T-helper 2 cell treated with Interferon-gamma antibody and Interleukin-4, amounts not matched to agents 100 ng/mL and 5 ng/mL, for 36 hours (primary cell): Measurements from ENCODE around the gene CDH4. TPM values are rescaled to one million over a fixed set of nuclear protein-coding genes. Genes with fewer than 3 reads are reported as not detected.

Experiments
- intact Hi-C: fragments of 100-400 bp; cut with micrococcal nuclease; formaldehyde crosslinking; loops from one replicate; pipeline ENCODE4 v1.15.1; 2023
- total RNA-seq: library from RNA; stranded (reverse); gene quantifications from 2 replicates; pipeline ENCODE4 v1.2.3, GENCODE V29; 2022

The CDH4 gene
- total RNA-seq, 1 donor from 2014 or later = not detected

DNA sequence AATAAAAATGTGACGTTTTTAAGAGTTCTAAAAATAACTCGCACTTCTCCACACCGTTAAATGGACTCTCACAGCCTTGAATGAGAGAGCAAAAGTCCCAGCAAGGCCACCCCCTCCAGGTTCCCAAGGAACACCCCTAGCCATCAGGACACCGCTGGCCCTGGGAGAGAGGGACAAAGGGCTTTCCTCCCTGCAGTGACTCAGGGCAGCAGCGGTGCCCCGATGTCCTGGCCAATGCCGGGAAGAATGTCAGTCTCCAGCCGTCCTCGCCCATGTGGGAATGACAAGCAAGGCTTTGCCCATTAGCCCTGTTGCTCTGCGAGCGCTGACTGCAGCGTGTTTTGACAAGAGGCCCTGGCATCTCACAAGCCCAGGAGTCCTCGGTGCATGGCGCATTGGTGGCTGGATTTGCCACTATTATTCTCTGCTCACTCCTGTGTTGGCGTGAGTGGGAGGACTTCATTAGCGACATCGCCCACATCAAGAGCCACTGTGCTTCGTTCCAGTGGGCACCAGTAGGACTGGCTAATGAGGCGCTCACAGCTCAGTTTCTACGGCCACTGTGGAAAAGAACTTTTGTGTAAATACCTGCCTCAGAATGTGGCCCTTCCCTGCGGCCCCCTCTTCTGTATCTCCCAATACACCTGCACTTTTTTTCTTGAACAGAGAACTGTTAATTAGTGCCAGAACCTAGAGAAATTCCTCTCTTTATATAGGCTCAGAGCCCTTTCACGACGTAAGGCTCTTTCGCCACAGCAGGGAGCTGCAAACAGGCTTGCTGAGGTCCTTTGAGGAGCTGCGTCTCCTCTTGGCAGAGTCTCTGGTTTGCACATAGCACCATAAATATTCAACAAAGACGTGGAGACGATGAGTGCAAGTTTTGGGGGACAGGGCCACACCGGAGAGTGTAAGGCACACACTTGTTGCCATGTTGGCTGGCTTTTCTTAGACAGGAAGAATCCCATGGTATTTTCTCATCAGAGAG lies 477.0 kb downstream of the CDH4 start:
- intact Hi-C loops = no loop called here

DNA sequence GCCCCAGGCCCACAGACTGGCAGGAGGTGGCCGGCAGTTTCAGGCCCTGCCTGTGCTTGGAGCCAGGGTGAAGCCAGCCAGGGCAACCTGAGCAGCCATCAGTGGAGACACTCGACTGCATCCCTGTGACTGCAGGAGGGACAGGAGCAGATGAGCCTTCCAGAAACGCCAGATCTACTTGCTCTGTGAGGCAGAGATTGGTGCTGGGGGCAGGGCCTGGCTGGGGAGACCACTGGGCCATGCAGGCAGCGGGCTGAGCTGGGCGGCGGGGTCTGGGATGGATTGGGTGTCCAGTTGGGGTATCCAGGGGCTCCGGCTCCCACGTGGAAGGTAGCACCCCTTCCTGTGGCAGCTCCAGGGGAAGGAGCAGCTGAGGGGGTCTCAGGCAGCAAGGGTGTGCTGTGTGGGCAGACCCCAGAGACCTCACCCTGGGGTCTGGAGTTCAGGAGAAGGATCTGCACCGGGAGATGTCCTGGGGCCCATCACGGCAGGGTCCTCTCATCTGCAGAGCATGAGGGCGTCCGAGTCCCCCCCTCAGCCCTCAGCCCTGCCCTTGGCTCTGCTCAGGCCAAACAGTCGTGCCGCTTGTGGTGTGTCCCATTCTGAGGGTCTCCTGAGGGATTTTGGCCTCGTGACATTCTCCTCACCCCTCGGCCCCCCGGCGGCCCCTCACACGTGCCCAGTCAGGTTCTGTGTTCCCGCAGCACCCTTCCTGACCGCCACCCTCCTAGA lies 478.7 kb downstream of the CDH4 start:
- intact Hi-C loops = no loop called here

DNA sequence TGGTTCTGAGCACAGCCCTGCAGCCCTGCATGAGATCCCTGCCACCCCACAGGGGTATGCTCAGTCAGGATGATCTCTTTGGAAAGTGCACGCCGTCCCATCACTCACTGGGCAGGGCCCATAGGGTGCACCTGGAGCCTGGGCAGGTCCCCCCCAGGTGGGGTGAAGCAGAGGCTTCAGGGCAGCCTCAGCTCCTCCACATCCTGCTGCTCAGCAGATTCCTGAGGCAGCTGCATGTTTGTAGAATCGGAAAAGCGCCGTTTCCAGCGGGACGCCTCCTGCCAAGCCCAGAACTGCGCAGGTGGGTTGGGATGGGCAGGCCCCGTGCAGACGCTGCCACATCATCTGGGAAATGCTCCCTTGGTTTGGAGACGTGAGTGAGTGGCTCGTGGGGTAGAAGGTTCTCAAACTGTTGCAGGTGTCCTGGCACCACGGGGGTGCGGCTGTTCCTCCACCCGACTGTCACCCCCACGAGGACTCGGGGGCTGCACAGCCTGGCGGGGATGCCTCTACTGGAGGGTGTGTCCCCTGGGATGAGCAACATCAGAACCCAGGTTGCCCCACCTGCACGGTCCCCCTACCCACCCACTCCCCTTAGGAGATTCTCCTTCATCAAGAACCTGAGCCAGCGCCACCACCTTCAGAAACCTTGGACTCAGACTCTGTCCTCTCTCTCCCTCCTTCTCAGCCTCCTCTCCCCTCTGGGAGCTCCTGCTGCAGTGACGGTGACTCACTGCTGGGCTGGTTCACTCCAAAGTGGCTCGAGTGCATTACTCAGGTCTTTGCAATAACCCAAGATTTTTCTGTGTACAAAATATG lies 479.5 kb downstream of the CDH4 start:
- intact Hi-C loops = no loop called here

DNA sequence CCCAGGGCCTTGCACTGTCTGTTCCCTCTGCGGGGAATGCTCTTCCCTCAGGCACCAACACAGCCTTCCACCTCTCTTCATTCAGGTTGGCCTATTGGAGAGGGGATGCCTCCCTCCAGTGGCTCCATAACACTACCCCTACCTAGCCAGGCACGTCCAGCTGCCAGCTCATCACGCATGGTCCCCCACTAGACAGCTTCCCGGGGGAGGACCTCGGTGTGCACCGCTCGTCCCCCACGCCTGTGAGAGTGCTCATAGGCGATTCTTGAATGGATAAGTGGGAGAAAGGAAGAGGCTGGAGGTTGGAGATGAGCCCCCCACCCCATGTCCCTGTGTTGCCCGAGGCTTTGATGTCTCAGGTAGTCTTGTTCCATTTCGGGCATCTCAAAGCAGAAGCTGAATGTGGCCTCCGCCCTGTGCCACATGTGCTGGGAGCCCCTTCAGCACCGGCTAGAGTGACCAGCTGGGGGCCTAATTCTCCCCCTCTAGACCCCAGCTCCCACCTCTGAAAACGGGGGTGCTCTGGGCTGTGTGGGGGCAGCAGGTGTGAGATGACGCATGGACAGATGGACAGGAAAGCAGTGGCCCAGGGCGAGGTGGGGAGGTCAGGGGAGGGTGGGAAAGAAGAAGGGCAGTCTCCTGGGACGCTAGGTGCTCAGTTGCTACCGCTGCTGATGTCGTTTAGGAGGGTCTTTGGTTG lies 480.6 kb downstream of the CDH4 start:
- intact Hi-C loops = no loop called here

- intact Hi-C loops = no loop called here
Measured at GRCh38 chr20:61733216-61733615, 481.2 kb downstream of the CDH4 start.

- intact Hi-C loops = no loop called here
Measured at GRCh38 chr20:61733891-61734732, 482.1 kb downstream of the CDH4 start.

DNA sequence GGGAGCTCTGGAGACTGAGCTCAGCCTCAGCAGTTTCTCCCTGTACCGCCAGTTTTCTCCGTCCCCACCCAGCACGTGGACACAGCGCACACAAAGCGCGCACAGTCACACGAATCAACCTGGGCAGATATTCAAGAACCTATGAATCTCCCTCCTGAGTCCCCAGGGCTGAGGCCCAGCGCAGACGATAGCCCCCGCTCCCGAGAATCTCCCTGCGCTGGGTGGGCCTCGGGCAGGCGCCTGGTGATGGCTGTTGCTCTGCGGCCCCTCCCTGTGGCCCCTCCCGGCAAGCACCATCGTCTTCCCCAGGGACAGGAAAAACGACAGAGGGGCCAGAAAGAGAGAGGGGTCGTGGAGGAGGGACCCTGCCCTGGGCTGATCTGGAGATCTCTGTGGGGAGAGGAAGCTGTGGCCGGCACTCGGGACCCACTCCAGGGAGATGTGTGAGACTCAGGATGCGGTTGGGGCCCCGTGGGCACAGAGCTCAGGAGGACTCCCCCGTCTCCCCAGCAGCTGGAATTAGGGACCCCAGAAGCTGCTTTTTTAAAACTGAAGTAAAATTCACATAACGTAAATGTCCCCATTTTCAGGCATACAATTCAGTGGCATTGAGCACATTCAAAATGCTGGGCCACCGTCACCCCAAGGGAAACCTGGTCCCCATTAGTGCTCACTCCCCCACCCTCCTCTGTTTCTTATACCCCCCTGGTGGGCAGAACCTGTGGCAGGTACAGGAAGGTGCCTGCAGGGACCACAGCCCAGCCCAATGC lies 482.9 kb downstream of the CDH4 start:
- intact Hi-C loops = no loop called here

- intact Hi-C loops = no loop called here
Measured at GRCh38 chr20:61735503-61735785, 483.4 kb downstream of the CDH4 start.

DNA sequence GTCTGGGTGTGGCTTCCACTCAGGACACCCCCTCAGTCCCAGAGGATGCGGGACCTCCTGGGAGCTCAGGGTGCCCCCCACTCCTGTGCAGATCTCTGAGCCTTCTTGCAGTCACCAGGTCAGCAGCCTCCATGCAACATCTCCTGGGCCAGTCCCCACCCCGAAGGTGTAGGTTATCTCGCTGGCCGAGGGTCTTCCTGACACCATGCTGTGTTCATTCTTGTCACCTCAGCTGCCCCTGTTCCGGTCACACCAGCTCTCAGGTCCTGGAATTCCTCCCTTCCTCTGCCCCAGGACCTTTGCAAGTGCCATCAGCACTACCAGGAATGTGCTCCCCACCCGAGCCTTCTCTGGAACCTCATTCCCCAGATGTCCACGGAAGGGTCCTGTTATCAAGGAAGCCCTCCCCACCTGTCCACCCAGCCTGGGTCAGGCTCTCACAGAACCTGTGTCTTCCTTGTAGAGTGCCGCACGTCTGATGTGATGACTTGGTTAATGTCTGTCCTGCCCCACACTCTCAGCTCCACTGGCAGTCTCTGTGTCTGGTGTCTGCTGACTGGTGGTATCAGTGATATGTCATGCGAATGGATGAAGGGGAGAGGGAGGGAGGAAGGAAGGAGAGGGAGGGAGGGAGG lies 484.1 kb downstream of the CDH4 start:
- intact Hi-C loops = no loop called here

DNA sequence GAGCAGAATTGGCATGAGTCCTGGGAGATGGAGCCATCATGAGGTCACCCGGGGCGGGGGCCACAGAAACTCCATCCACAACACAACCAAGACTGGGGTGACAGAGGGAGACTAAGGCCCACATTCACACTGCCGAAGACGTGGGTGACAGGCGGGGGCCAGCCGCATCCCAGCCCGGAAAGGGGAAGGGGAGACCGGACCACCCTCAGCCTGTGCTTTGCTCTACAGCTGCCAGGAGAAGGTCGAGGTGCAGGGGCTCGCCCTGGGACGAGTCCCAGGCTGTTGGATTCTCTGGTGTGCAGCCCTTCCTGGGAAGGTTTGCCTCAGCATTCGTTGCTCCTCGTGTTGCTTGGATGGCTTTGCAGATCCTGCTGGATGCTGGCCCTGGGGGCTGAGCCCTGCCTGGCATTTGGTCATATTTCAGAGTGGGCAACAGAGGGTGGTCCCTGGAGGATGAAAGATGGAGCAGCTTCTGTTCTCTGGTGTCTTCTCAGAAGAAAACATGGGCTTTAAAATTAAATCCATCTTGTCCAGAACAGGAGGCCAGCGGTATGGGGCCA lies 484.8 kb downstream of the CDH4 start:
- intact Hi-C loops = no loop called here

GRCh38 chr20:61737346-61737745 lies 485.3 kb downstream of the CDH4 start:
- intact Hi-C loops = no loop called here

DNA sequence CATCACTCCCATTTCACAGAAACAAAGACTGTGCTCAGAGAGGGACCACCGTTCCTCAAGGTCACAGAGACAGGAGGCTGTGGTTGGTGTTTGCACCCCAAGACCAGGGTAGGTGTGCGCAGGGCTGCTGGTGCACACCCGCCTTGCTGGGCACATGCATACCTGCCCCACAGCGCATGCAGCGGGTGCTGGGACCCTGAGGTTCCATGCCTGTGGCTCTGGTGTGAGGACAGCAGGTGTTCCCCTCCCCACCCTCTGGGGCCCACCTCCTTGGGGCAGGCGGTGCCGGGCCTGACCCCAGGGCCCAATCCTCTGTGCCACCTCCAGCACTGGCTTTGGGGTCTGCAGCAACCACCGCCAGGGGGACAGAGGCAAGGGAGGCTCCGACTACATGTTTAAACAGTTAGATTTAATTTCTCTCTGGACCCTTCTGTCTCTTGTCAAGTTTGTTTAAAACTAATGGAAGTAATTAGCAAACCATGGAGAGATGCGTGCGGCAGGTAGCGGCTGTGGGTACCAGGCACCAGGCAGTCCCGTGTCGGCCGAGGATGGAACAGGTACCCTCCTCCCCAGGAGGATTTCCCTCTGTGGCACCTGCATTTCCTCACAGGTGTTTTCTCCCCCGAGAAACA lies 485.9 kb downstream of the CDH4 start:
- intact Hi-C loops = no loop called here

DNA sequence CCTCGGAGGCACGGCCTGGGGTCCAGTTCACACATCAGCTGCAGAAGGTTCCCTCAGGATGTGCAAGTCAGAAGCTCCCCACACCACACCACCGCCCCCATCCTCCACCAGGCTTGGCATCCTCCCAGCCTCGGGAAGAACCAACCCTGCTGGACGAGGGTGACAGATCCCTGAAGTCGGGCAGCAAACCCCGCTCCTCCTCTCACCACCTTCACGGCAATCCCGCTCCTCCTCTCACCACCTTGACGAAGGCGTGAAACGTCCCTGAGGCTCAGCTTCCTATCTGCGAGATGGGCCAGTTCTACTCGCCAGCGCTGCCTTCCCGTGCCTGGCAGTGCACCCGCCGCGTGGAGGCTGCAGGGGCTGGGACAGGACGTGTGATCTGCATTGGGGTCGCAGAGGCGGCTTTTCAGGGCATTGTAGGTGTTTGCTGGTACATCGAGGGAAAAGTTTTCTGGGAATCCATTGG lies 486.6 kb downstream of the CDH4 start:
- intact Hi-C loops = no loop called here

GRCh38 chr20:61739086-61739831 lies 487.2 kb downstream of the CDH4 start:
- intact Hi-C loops = no loop called here

- intact Hi-C loops = no loop called here
Measured at GRCh38 chr20:61739832-61740118, 487.7 kb downstream of the CDH4 start.

DNA sequence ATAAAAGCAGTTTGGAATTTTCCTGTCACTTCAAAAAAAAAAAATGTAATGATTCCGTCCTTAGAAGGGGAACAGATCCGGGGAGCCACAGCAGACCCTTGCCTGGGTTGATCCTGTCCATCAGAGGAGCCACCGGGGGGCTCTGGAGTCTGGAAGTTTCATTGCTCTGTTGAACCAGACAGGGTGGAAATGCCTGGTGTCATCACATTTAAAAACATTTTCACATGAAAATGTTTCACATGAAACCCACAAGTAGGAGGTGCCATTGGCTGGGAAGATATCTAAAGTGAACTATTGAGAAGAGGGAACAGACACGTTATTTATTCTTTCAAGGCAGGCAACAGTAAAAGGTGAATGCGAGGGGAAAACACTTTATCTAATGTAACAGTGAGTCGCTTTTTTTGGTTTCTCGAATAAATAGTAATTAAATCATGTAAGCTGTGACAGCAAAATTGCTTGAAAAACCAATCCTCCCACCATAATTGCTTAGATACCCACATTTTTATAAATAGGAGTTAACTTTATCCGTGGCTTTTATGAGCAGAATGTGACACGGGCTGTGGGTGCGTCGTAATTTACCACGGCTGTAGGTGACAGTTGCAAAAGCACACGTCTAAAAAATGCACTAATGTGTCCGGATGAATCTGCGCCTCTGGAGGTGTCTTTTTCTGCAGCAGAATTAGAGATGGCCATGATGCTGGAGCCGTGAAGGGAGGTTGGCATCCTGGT lies 490.2 kb downstream of the CDH4 start:
- intact Hi-C loops = no loop called here

DNA sequence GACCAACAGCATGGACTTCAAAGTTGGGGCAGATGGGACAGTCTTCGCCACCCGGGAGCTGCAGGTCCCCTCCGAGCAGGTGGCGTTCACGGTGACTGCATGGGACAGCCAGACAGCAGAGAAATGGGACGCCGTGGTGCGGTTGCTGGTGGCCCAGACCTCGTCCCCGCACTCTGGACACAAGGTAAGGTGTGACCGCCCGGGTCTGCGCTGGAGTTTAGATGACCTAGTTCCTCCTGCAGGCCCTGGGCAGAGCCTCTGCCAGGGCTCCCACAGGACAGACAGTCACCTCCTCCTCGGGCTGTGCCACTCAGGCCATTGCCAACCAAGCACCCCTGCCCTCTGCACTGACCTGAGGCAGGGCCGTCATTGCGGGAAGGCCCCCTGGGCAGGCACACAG lies 491.5 kb downstream of the CDH4 start:
- intact Hi-C loops = no loop called here
